Dermis blood vessel endothelial cell (primary cell): ENCODE data around the gene ITGA7. TPM values are rescaled to one million over a fixed set of nuclear protein-coding genes. Genes with fewer than 3 reads are reported as not detected.
A peak's percentile ranks its signal among the peaks of the same experiment; 100 is the strongest.

Experiments used
- DNase-seq: peaks from one replicate; pipeline ENCODE4 v3.0.0; 2010
- total RNA-seq: library from RNA; depleted of rRNA; stranded (reverse); fragments of >200 nt; gene quantifications from 2 replicates; pipeline ENCODE4 v1.2.3, GENCODE V29; 2014

The ITGA7 gene
- total RNA-seq, 1 donor from 2014 or later, result 0.68 TPM

- DNase-seq, result no peak
These were observed 25.4 kb upstream of the ITGA7 start for GRCh38 chr12:55733021-55733555.

- DNase-seq, result no peak
These were observed 24.6 kb upstream of the ITGA7 start for GRCh38 chr12:55732288-55732687.

GRCh38 chr12:55729819-55730818, 22.4 kb upstream of the ITGA7 start:
- peak; percentile 77 for DNase-seq

- DNase-seq, result peak; percentile 94
These were observed 21.5 kb upstream of the ITGA7 start, which contains the start of gene CD63 for GRCh38 chr12:55728939-55729818. Gene CD63, minus strand, starts transcription at chr12:55729009. Its CDS starts 668 bp downstream, at chr12:55728341.

GRCh38 chr12:55728186-55728938, 20.7 kb upstream of the ITGA7 start:
- DNase-seq, result peak; percentile 70

- peak; percentile 47 for DNase-seq
These were observed 20.0 kb upstream of the ITGA7 start for GRCh38 chr12:55727643-55728185.

GRCh38 chr12:55726971-55727370, 19.3 kb upstream of the ITGA7 start:
- no peak for DNase-seq

- DNase-seq, result no peak
These were observed 17.9 kb upstream of the ITGA7 start for GRCh38 chr12:55725556-55725955.

- no peak for DNase-seq
These were observed 17.2 kb upstream of the ITGA7 start for GRCh38 chr12:55724940-55725309.

- DNase-seq, result peak; percentile 79
These were observed 16.7 kb upstream of the ITGA7 start for GRCh38 chr12:55724226-55724939.

GRCh38 chr12:55723516-55724225, 16.0 kb upstream of the ITGA7 start:
- no peak for DNase-seq

GRCh38 chr12:55722948-55723347, 15.2 kb upstream of the ITGA7 start:
- no peak for DNase-seq

GRCh38 chr12:55721601-55722213, 14.0 kb upstream of the ITGA7 start:
- no peak for DNase-seq

GRCh38 chr12:55720894-55721444, 13.3 kb upstream of the ITGA7 start:
- peak; percentile 93 for DNase-seq

- no peak for DNase-seq
These were observed 12.4 kb upstream of the ITGA7 start, which contains the start of gene RDH5 for GRCh38 chr12:55720071-55720564. Gene RDH5, plus strand, starts transcription at chr12:55720393. Its CDS starts 792 bp downstream, at chr12:55721185.

- no peak for DNase-seq
These were observed 11.7 kb upstream of the ITGA7 start for GRCh38 chr12:55719371-55719770.

- DNase-seq, result no peak
These were observed 11.0 kb upstream of the ITGA7 start for GRCh38 chr12:55718624-55719275.

- peak; percentile 39 for DNase-seq
These were observed 10.3 kb upstream of the ITGA7 start for GRCh38 chr12:55718015-55718414.
